Suprapubic skin (tissue), 4 donors: ENCODE results near the gene LTBP3. TPM values are rescaled to one million over a fixed set of nuclear protein-coding genes. Genes with fewer than 3 reads are reported as not detected.

ENCODE experiments used
- DNase-seq, 2 donors: peaks; one replicate each; pipeline ENCODE4 v3.0.0-alpha.2; 2019; ENCODE audit warnings: low spot score in 2 of 2
- H3K27ac ChIP-seq: fragments of 200-600 bp; sonication (generic); one replicate; pipeline ENCODE4 v1.5.1; 2019
- H3K27me3 ChIP-seq: fragments of 200-600 bp; sonication (generic); one replicate; pipeline ENCODE4 v1.5.1; 2019
- H3K36me3 ChIP-seq: fragments of 200-600 bp; sonication (generic); one replicate; pipeline ENCODE4 v1.5.1; 2019
- H3K4me1 ChIP-seq: fragments of 200-600 bp; sonication (generic); one replicate; pipeline ENCODE4 v1.5.1; 2019
- H3K4me3 ChIP-seq: fragments of 200-600 bp; sonication (generic); one replicate; pipeline ENCODE4 v1.5.1; 2019; ENCODE audit warnings: mild to moderate bottlenecking
- H3K9me3 ChIP-seq: fragments of 200-600 bp; sonication (generic); one replicate; pipeline ENCODE4 v1.5.1; 2019
- EP300 ChIP-seq: sonication (generic); formaldehyde crosslinking; IDR thresholded peaks from one replicate; pipeline ENCODE4 v1.6.1; 2017; ENCODE audit warnings: antibody characterized with exemption
- POLR2A ChIP-seq, 2 donors: fragments of 450-650 bp; IDR thresholded peaks; one replicate each; pipeline ENCODE4 v1.6.1; 2017; ENCODE audit warnings: antibody characterized with exemption in 2 of 2, mild to moderate bottlenecking in 2 of 2, moderate library complexity in 2 of 2
- POLR2AphosphoS5 ChIP-seq, 3 donors: sonication (generic); formaldehyde crosslinking; IDR thresholded peaks; one replicate each; pipeline ENCODE4 v1.6.1; 2017; ENCODE audit warnings: antibody characterized with exemption in 3 of 3
- WGBS: methylation state at CpG from one replicate; pipeline ENCODE4 v1.1.5; 2018; 5-methylcytosine and 5-hydroxymethylcytosine counted together
- total RNA-seq, 4 donors: library from RNA; depleted of rRNA; stranded (reverse); fragments of >200 nt; gene quantifications; one replicate each; pipeline ENCODE4 v1.1.0, GENCODE V29; 2016
- TF ChIP-seq, protein P1 (sequence below), 2 donors: fragments of 200-600 bp in 1 of 2; fragments of 450-650 bp in 1 of 2; sonication (generic) in 1 of 2; IDR thresholded peaks; one replicate each; pipeline ENCODE4 v1.5.1; 2016 to 2019; ENCODE audit warnings: antibody characterized with exemption in 2 of 2, mild to moderate bottlenecking in 1 of 2, moderate library complexity in 1 of 2

The LTBP3 gene
- total RNA-seq, 4 donors from 2014 or later = 65.1 to 86.7 (median 71.0) TPM

DNA sequence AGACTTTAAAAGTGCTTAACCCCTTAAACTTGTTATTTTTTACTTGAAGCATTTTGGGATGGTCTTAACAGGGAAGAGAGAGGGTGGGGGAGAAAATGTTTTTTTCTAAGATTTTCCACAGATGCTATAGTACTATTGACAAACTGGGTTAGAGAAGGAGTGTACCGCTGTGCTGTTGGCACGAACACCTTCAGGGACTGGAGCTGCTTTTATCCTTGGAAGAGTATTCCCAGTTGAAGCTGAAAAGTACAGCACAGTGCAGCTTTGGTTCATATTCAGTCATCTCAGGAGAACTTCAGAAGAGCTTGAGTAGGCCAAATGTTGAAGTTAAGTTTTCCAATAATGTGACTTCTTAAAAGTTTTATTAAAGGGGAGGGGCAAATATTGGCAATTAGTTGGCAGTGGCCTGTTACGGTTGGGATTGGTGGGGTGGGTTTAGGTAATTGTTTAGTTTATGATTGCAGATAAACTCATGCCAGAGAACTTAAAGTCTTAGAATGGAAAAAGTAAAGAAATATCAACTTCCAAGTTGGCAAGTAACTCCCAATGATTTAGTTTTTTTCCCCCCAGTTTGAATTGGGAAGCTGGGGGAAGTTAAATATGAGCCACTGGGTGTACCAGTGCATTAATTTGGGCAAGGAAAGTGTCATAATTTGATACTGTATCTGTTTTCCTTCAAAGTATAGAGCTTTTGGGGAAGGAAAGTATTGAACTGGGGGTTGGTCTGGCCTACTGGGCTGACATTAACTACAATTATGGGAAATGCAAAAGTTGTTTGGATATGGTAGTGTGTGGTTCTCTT lies 56.5 kb downstream of the LTBP3 start:
- DNase-seq = peak in 1 of 2 donors; percentile 34
- H3K9me3 ChIP-seq = no peaks in the 10 kb centered on the region
- no peak for TF ChIP-seq EP300
- TF ChIP-seq POLR2A (IDR thresholded peaks at IDR 0.05) = peak in 1 of 2 donors; percentile 14
- peak in 1 of 3 donors; percentile 50 for TF ChIP-seq POLR2AphosphoS5 (IDR thresholded peaks at IDR 0.05)
- peaks cover 49% of the 10 kb centered on the region for H3K36me3 ChIP-seq
- peaks cover 36% of the 10 kb centered on the region for H3K4me1 ChIP-seq
- no peaks in the 10 kb centered on the region for H3K27me3 ChIP-seq
- 0% methylated on average over 3 of the region's 3 CpGs for WGBS
- peak overlapping the region; percentile 99 for H3K27ac ChIP-seq
- H3K4me3 ChIP-seq = peak overlapping the region; percentile 66

- H3K27me3 ChIP-seq = no peaks in the 10 kb centered on the region
- peaks cover 36% of the 10 kb centered on the region for H3K4me1 ChIP-seq
- peaks cover 46% of the 10 kb centered on the region for H3K36me3 ChIP-seq
- no peak for DNase-seq
- H3K4me3 ChIP-seq = peak overlapping the region; percentile 66
- peak overlapping the region; percentile 99 for H3K27ac ChIP-seq
- no peaks in the 10 kb centered on the region for H3K9me3 ChIP-seq
- TF ChIP-seq POLR2A (IDR thresholded peaks at IDR 0.05) (peak in 1 of 2 donors; percentile 45), POLR2AphosphoS5 (IDR thresholded peaks at IDR 0.05) (no peak), EP300 (no peak)
- TF ChIP-seq, protein P1, sequence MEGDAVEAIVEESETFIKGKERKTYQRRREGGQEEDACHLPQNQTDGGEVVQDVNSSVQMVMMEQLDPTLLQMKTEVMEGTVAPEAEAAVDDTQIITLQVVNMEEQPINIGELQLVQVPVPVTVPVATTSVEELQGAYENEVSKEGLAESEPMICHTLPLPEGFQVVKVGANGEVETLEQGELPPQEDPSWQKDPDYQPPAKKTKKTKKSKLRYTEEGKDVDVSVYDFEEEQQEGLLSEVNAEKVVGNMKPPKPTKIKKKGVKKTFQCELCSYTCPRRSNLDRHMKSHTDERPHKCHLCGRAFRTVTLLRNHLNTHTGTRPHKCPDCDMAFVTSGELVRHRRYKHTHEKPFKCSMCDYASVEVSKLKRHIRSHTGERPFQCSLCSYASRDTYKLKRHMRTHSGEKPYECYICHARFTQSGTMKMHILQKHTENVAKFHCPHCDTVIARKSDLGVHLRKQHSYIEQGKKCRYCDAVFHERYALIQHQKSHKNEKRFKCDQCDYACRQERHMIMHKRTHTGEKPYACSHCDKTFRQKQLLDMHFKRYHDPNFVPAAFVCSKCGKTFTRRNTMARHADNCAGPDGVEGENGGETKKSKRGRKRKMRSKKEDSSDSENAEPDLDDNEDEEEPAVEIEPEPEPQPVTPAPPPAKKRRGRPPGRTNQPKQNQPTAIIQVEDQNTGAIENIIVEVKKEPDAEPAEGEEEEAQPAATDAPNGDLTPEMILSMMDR (IDR thresholded peaks at IDR 0.05) = no peak
- 0% methylated on average over 2 of the region's 2 CpGs for WGBS
Observed at GRCh38 chr11:65501186-65501471, 57.0 kb downstream of the LTBP3 start.

DNA sequence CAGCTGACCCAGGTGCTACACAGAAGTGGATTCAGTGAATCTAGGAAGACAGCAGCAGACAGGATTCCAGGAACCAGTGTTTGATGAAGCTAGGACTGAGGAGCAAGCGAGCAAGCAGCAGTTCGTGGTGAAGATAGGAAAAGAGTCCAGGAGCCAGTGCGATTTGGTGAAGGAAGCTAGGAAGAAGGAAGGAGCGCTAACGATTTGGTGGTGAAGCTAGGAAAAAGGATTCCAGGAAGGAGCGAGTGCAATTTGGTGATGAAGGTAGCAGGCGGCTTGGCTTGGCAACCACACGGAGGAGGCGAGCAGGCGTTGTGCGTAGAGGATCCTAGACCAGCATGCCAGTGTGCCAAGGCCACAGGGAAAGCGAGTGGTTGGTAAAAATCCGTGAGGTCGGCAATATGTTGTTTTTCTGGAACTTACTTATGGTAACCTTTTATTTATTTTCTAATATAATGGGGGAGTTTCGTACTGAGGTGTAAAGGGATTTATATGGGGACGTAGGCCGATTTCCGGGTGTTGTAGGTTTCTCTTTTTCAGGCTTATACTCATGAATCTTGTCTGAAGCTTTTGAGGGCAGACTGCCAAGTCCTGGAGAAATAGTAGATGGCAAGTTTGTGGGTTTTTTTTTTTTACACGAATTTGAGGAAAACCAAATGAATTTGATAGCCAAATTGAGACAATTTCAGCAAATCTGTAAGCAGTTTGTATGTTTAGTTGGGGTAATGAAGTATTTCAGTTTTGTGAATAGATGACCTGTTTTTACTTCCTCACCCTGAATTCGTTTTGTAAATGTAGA lies 57.6 kb downstream of the LTBP3 start:
- under 1% methylated on average over 20 of the region's 20 CpGs for WGBS
- peak in 1 of 2 donors; percentile 68 for DNase-seq
- H3K9me3 ChIP-seq = no peaks in the 10 kb centered on the region
- peak overlapping the region; percentile 66 for H3K4me3 ChIP-seq
- H3K27ac ChIP-seq = peak overlapping the region; percentile 99
- TF ChIP-seq POLR2AphosphoS5 (IDR thresholded peaks at IDR 0.05) (peak in 2 of 3 donors; percentile 48 to 59), EP300 (no peak), POLR2A (IDR thresholded peaks at IDR 0.05) (peak; percentile 44 to 70)
- peaks cover 40% of the 10 kb centered on the region for H3K36me3 ChIP-seq
- H3K4me1 ChIP-seq = peaks cover 36% of the 10 kb centered on the region
- H3K27me3 ChIP-seq = no peaks in the 10 kb centered on the region

GRCh38 chr11:65499713-65500386 lies 58.3 kb downstream of the LTBP3 start:
- no peak for DNase-seq
- Histone ChIP-seq H3K9me3 (no peaks in the 10 kb centered on the region), H3K36me3 (peaks cover 33% of the 10 kb centered on the region), H3K27me3 (no peaks in the 10 kb centered on the region), H3K4me3 (peak overlapping the region; percentile 66), H3K4me1 (peaks cover 35% of the 10 kb centered on the region), H3K27ac (peak overlapping the region; percentile 99)
- TF ChIP-seq, protein P1 (IDR thresholded peaks at IDR 0.05) = no peak
- TF ChIP-seq EP300 (no peak), POLR2A (IDR thresholded peaks at IDR 0.05) (no peak), POLR2AphosphoS5 (IDR thresholded peaks at IDR 0.05) (no peak)
- 1% methylated on average over 3 of the region's 3 CpGs for WGBS

DNA sequence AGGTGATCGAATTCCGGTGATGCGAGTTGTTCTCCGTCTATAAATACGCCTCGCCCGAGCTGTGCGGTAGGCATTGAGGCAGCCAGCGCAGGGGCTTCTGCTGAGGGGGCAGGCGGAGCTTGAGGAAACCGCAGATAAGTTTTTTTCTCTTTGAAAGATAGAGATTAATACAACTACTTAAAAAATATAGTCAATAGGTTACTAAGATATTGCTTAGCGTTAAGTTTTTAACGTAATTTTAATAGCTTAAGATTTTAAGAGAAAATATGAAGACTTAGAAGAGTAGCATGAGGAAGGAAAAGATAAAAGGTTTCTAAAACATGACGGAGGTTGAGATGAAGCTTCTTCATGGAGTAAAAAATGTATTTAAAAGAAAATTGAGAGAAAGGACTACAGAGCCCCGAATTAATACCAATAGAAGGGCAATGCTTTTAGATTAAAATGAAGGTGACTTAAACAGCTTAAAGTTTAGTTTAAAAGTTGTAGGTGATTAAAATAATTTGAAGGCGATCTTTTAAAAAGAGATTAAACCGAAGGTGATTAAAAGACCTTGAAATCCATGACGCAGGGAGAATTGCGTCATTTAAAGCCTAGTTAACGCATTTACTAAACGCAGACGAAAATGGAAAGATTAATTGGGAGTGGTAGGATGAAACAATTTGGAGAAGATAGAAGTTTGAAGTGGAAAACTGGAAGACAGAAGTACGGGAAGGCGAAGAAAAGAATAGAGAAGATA lies 59.0 kb downstream of the LTBP3 start, which contains the start of gene MALAT1:
TSS of gene MALAT1 (plus strand) at position 69 of the 736 bp plus-strand sequence.
- Histone ChIP-seq H3K9me3 (no peaks in the 10 kb centered on the region), H3K4me3 (peak within 1 kb of the TSS; percentile 66), H3K4me1 (peaks cover 35% of the 10 kb centered on the region), H3K27me3 (no peaks in the 10 kb centered on the region), H3K27ac (peak within 1 kb of the TSS; percentile 99), H3K36me3 (peaks cover 26% of the 10 kb centered on the region)
- DNase-seq = peak; percentile 96 to 98
- TF ChIP-seq POLR2A (IDR thresholded peaks at IDR 0.05) (peak; percentile 100), POLR2AphosphoS5 (IDR thresholded peaks at IDR 0.05) (peak; percentile 100), EP300 (no peak)
- TF ChIP-seq, protein P1 (IDR thresholded peaks at IDR 0.05) = no peak
- WGBS = under 1% methylated on average over 24 of the region's 24 CpGs
